Loucy (cell line): Measurements from ENCODE around the gene UBA7.

ENCODE experiments used
- CTCF ChIP-seq: fragments of 200-600 bp; sonication (generic); conservative IDR thresholded peaks from 2 replicates; pipeline ENCODE4 v1.5.1; 2014; ENCODE audit warnings: mild to moderate bottlenecking, antibody characterized with exemption, low read length
- EZH2phosphoT487 ChIP-seq: fragments of 200-600 bp; IDR thresholded peaks from 2 replicates; pipeline ENCODE4 v1.6.1; 2018; ENCODE audit warnings: antibody characterized with exemption, mild to moderate bottlenecking, moderate library complexity, borderline replicate concordance

GRCh38 chr3:49845694-49846093 lies 31.9 kb upstream of the UBA7 start:
- no peak for TF ChIP-seq CTCF
- no peak for TF ChIP-seq EZH2phosphoT487
